Pancreas (tissue), 8 donors: ENCODE results near the gene ZCWPW1. TPM values are rescaled to one million over a fixed set of nuclear protein-coding genes. Genes with fewer than 3 reads are reported as not detected.

Experiments used
- polyA plus RNA-seq, 2 donors: library from polyadenylated mRNA; stranded (reverse); fragments of 200-250 nt; gene quantifications; one replicate each; pipeline ENCODE4 v1.2.3, GENCODE V29; 2013
- total RNA-seq, 6 donors: library from RNA; stranded (reverse); fragmentation: NEBNext Ultra II Directional in 4 of 6; extraction: Animal tissue kit (Norgen Biotek cat#: 25700) in 4 of 6; gene quantifications; one replicate each; pipeline versions ENCODE4 v1.2.1 to v1.2.4, GENCODE V29; 2021 to 2023
- donor health status: healthy with polysubstance abuse.
- donor health status: DM: no; HTN: no; CAD: no; lungs with moderate emphysema.
- donor health status: DM: no; HTN: no; CAD: no.
- donor health status: Bipolar disorder and iron deficiency.
- donor health status: DM: yes; HTN: yes; CAD: no.
- donor health status: DM: no; HTN: no; CAD: no.
- donor health status: DM: no; HTN: no; CAD: no.
- donor health status: DM: yes; HTN: yes; CAD: no.

Gene ZCWPW1
- total and polyA plus RNA-seq, 8 donors, result 1.6 to 18.9 (median 2.3) TPM

Other genes with a start within 250 kb of the ZCWPW1 start
- under 1 TPM in 2 of 6 donors, not detected in 4; 0.22 to 0.34 TPM for gene PVRIG, start 208.8 kb downstream of the ZCWPW1 start, total RNA-seq
- gene PVRIG, start 208.8 kb downstream of the ZCWPW1 start, polyA plus RNA-seq, result under 1 TPM in 1 of 2 donors, not detected in 1; 0.09 TPM
- not detected for gene SPDYE3, start 121.0 kb downstream of the ZCWPW1 start, total RNA-seq
- gene SPDYE3, start 121.0 kb downstream of the ZCWPW1 start, polyA plus RNA-seq, result under 1 TPM; 0.08 to 0.09 TPM
- 10 to 100 TPM; 14.7 to 33.6 (median 20.1) TPM for gene PILRB, start 70.6 kb downstream of the ZCWPW1 start, total RNA-seq
- 100 to 1,000 TPM; 202 to 218 TPM for gene PILRB, start 70.6 kb downstream of the ZCWPW1 start, polyA plus RNA-seq
- 1 to 10 TPM in 5 of 6 donors, under 1 TPM in 1; 0.88 to 7.6 (median 2.8) TPM for gene PILRA, start 55.2 kb downstream of the ZCWPW1 start, total RNA-seq
- gene PILRA, start 55.2 kb downstream of the ZCWPW1 start, polyA plus RNA-seq, result 1 to 10 TPM; 3.8 to 4.8 TPM
- gene MEPCE, start 1.1 kb upstream of the ZCWPW1 start, total RNA-seq, result 10 to 100 TPM; 11.1 to 17.5 (median 15.2) TPM
- 10 to 100 TPM; 18.0 to 20.7 TPM for gene MEPCE, start 1.1 kb upstream of the ZCWPW1 start, polyA plus RNA-seq
- 10 to 100 TPM; 10.8 to 18.9 (median 14.5) TPM for gene PPP1R35, start 7.8 kb upstream of the ZCWPW1 start, total RNA-seq
- 10 to 100 TPM; 60.4 to 65.8 TPM for gene PPP1R35, start 7.8 kb upstream of the ZCWPW1 start, polyA plus RNA-seq
- gene SPACDR, start 35.6 kb upstream of the ZCWPW1 start, total RNA-seq, result under 1 TPM in 2 of 6 donors, not detected in 4; 0.24 to 0.28 TPM
- gene SPACDR, start 35.6 kb upstream of the ZCWPW1 start, polyA plus RNA-seq, result under 1 TPM; 0.34 to 0.68 TPM
- gene TSC22D4, start 50.5 kb upstream of the ZCWPW1 start, total RNA-seq, result 10 to 100 TPM; 17.4 to 36.8 (median 19.8) TPM
- 10 to 100 TPM; 37.1 to 44.6 TPM for gene TSC22D4, start 50.5 kb upstream of the ZCWPW1 start, polyA plus RNA-seq
- gene NYAP1, start 55.2 kb upstream of the ZCWPW1 start, total RNA-seq, result 1 to 10 TPM in 1 of 6 donors, under 1 TPM in 5; 0.25 to 1.1 (median 0.81) TPM
- gene NYAP1, start 55.2 kb upstream of the ZCWPW1 start, polyA plus RNA-seq, result 1 to 10 TPM; 3.7 to 4.8 TPM
- 10 to 100 TPM; 13.6 to 33.1 (median 21.4) TPM for gene AGFG2, start 110.5 kb upstream of the ZCWPW1 start, total RNA-seq
- gene AGFG2, start 110.5 kb upstream of the ZCWPW1 start, polyA plus RNA-seq, result 10 to 100 TPM; 24.5 to 41.0 TPM
- 1 to 10 TPM in 3 of 6 donors, under 1 TPM in 3; 0.39 to 7.5 (median 1.0) TPM for gene SAP25, start 145.2 kb upstream of the ZCWPW1 start, total RNA-seq
- gene SAP25, start 145.2 kb upstream of the ZCWPW1 start, polyA plus RNA-seq, result 10 to 100 TPM; 14.7 to 17.8 TPM
- 10 to 100 TPM; 16.4 to 40.7 (median 23.3) TPM for gene LRCH4, start 157.4 kb upstream of the ZCWPW1 start, total RNA-seq
- 100 to 1,000 TPM in 1 of 2 donors, 10 to 100 TPM in 1; 78.5 to 106 TPM for gene LRCH4, start 157.4 kb upstream of the ZCWPW1 start, polyA plus RNA-seq
- under 1 TPM; 0.31 to 0.88 (median 0.63) TPM for gene FBXO24, start 157.6 kb upstream of the ZCWPW1 start, total RNA-seq
- 1 to 10 TPM; 1.9 to 2.0 TPM for gene FBXO24, start 157.6 kb upstream of the ZCWPW1 start, polyA plus RNA-seq
- 10 to 100 TPM in 3 of 6 donors, 1 to 10 TPM in 3; 5.7 to 49.7 (median 15.6) TPM for gene PCOLCE, start 173.7 kb upstream of the ZCWPW1 start, total RNA-seq
- 10 to 100 TPM; 31.7 to 39.0 TPM for gene PCOLCE, start 173.7 kb upstream of the ZCWPW1 start, polyA plus RNA-seq
- 10 to 100 TPM in 3 of 6 donors, 1 to 10 TPM in 3; 6.8 to 10.7 (median 9.0) TPM for gene MOSPD3, start 183.8 kb upstream of the ZCWPW1 start, total RNA-seq
- 10 to 100 TPM; 14.8 to 19.7 TPM for gene MOSPD3, start 183.8 kb upstream of the ZCWPW1 start, polyA plus RNA-seq
- gene TFR2, start 212.8 kb upstream of the ZCWPW1 start, total RNA-seq, result 1 to 10 TPM in 3 of 6 donors, under 1 TPM in 3; 0.28 to 1.2 (median 0.76) TPM
- 1 to 10 TPM; 1.1 to 1.2 TPM for gene TFR2, start 212.8 kb upstream of the ZCWPW1 start, polyA plus RNA-seq
- under 1 TPM; 0.23 to 0.98 (median 0.57) TPM for gene ACTL6B, start 227.7 kb upstream of the ZCWPW1 start, total RNA-seq
- 1 to 10 TPM; 1.7 to 7.7 TPM for gene ACTL6B, start 227.7 kb upstream of the ZCWPW1 start, polyA plus RNA-seq
- gene GNB2, start 245.0 kb upstream of the ZCWPW1 start, total RNA-seq, result 100 to 1,000 TPM in 5 of 6 donors, 10 to 100 TPM in 1; 84.7 to 118 (median 104) TPM
- gene GNB2, start 245.0 kb upstream of the ZCWPW1 start, polyA plus RNA-seq, result 100 to 1,000 TPM in 1 of 2 donors, 10 to 100 TPM in 1; 82.2 to 151 TPM